GM12873 (cell line): Measurements from ENCODE around the gene AMFR.

Experiments used
- CTCF ChIP-seq: IDR thresholded peaks from 2 replicates; pipeline ENCODE4 v1.5.1; 2012; ENCODE audit warnings: low read depth, mild to moderate bottlenecking, moderate library complexity, low read length, control low read depth; ENCODE audit not compliant: insufficient read depth; ENCODE audit errors: missing control alignments

AMFR gene

GRCh38 chr16:56387396-56387795 lies 37.9 kb downstream of the AMFR start:
- TF ChIP-seq CTCF, result no peak

- TF ChIP-seq CTCF, result no peak
Observed at GRCh38 chr16:56384074-56384721, 41.1 kb downstream of the AMFR start.

- no peak for TF ChIP-seq CTCF
Observed at GRCh38 chr16:56382901-56383355, 42.4 kb downstream of the AMFR start.

- TF ChIP-seq CTCF, result no peak
Observed at GRCh38 chr16:56382459-56382858, 42.9 kb downstream of the AMFR start.

- TF ChIP-seq CTCF, result no peak
Observed at GRCh38 chr16:56373003-56373402, 52.3 kb downstream of the AMFR start.

- TF ChIP-seq CTCF, result no peak
Observed at GRCh38 chr16:56372013-56372634, 53.2 kb downstream of the AMFR start.

- TF ChIP-seq CTCF, result no peak
Observed at GRCh38 chr16:56371660-56371937, 53.7 kb downstream of the AMFR start.
